ENCODE results near the gene PMFBP1.

The PMFBP1 gene, protein sequence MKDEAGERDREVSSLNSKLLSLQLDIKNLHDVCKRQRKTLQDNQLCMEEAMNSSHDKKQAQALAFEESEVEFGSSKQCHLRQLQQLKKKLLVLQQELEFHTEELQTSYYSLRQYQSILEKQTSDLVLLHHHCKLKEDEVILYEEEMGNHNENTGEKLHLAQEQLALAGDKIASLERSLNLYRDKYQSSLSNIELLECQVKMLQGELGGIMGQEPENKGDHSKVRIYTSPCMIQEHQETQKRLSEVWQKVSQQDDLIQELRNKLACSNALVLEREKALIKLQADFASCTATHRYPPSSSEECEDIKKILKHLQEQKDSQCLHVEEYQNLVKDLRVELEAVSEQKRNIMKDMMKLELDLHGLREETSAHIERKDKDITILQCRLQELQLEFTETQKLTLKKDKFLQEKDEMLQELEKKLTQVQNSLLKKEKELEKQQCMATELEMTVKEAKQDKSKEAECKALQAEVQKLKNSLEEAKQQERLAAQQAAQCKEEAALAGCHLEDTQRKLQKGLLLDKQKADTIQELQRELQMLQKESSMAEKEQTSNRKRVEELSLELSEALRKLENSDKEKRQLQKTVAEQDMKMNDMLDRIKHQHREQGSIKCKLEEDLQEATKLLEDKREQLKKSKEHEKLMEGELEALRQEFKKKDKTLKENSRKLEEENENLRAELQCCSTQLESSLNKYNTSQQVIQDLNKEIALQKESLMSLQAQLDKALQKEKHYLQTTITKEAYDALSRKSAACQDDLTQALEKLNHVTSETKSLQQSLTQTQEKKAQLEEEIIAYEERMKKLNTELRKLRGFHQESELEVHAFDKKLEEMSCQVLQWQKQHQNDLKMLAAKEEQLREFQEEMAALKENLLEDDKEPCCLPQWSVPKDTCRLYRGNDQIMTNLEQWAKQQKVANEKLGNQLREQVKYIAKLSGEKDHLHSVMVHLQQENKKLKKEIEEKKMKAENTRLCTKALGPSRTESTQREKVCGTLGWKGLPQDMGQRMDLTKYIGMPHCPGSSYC

DNA sequence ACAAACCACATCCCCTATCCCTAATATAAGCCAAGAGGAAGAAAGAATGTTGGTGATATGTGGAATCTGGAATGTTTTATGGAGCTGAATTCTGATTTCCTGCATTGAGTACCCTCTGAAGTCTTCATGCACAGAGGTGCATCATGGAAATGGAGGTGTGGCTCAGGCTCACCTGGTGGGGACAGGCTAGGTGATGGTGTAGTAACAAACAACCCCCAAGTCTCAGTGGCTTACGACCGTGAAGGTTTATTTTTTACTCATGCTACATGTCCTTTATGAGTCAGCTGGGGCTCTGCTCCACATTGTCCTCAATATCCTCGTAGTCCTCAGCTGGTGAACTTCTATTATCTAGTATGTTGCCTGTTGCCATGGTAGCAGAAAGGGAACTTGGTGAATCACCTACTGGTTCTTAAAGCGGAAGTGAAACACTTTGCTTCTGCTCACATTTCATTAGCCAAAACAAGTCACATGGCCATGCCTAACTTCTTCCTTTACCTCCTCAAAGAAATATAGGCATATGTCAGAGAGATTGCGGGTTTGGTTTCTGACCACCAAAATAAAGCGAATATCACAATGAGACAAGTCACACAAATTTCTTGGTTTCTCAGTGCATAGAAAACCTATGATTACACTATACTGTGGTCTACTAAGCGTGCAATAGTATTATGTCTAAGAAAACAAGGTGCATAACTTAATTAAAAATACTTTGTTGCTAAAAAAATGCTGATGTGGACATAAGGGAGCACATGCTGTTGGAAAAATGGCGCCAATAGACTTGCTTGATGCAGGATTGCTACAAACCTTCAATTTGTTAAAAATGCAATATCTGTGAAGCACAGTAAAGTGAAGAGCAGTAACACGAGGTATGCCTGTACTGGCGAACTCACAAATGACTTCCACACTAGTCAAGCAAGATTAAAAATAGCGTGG, at the start of gene PMFBP1:
PMFBP1 (minus strand) TSS at position 51 of the 930 bp plus-strand sequence. CDS start 947 bp downstream, outside the sequence.
- Histone ChIP-seq H3K4me1 (ENCODE audit: control insufficient read depth, insufficient read depth, low read length) (no peaks in the 10 kb centered on the region), H3K27me3 (ENCODE audit: control insufficient read depth, insufficient read depth, low read length) (no peaks in the 10 kb centered on the region), H3K27ac (ENCODE audit: low read depth, low read length) (no peak within 1 kb of the TSS), H3K4me3 (ENCODE audit: low read length) (no peak within 1 kb of the TSS), H3K9ac (ENCODE audit: low read length) (no peak within 1 kb of the TSS), H3K36me3 (ENCODE audit: control insufficient read depth, insufficient read depth, low read length) (no peaks in the 10 kb centered on the region)

DNA sequence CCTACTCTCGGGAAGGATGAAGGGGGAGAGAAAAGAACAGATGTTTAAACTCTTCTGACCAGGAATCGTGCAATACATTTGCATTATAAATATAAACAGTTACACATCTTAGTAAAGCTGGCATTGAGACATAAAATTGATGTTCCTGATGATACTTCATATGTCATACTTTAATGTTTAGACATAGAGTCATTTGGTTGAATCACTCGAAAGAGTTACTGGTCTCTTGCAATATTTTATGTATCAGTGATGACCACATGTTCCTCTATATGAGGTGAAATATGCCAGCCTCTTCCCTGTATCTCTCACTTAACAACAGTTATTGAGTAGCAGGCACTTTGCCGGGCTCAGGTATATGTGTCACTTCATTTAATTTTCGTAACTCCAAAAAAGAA, 49.7 kb upstream of the PMFBP1 start:
- no peak overlapping the region for H3K27ac ChIP-seq (ENCODE audit: low read depth, low read length)
- H3K36me3 ChIP-seq (ENCODE audit: control insufficient read depth, insufficient read depth, low read length), result no peaks in the 10 kb centered on the region
- no peak overlapping the region for H3K4me3 ChIP-seq (ENCODE audit: low read length)
- no peaks in the 10 kb centered on the region for H3K4me1 ChIP-seq (ENCODE audit: control insufficient read depth, insufficient read depth, low read length)
- no peaks in the 10 kb centered on the region for H3K27me3 ChIP-seq (ENCODE audit: control insufficient read depth, insufficient read depth, low read length)
- no peak overlapping the region for H3K9ac ChIP-seq (ENCODE audit: low read length)

DNA sequence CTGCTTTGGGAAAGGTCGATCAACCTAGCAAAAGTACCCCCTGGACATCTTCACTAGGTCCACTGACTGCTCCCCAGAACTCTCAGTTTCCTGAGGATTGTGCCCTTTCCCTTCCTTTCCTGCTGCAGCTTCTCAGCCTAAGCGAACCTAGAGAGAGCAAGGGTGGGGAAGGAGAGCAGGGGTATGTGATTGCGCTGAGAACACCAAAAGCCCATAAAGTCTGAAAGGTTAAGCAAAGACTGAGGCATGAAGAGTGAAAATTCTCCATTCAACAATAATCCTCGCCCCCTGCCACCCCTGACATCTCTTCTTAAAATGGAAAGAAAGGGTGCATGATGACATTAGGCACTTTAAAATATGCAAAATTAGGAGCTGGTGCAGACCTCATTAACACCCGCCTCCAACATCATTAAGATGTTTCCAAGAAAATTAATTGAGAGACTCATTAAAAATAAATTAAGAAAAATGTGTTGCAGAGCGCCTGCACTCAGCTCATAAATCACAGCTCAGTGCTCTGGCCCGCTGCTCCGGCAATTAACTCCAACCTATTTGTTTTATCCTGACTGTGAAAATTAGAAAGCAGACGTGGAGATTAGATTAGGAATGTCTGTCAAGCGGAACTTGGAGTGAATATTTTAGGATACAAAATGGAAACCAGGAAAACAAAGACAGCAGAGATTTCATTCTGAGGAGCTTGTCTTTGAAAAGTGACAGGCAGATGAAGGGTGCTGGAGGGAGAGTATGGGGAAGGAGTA, 49.1 kb upstream of the PMFBP1 start:
- H3K27me3 ChIP-seq (ENCODE audit: control insufficient read depth, insufficient read depth, low read length), result no peaks in the 10 kb centered on the region
- H3K4me1 ChIP-seq (ENCODE audit: control insufficient read depth, insufficient read depth, low read length), result no peaks in the 10 kb centered on the region
- no peak overlapping the region for H3K4me3 ChIP-seq (ENCODE audit: low read length)
- H3K27ac ChIP-seq (ENCODE audit: low read depth, low read length), result no peak overlapping the region
- H3K36me3 ChIP-seq (ENCODE audit: control insufficient read depth, insufficient read depth, low read length), result no peaks in the 10 kb centered on the region
- no peak overlapping the region for H3K9ac ChIP-seq (ENCODE audit: low read length)

DNA sequence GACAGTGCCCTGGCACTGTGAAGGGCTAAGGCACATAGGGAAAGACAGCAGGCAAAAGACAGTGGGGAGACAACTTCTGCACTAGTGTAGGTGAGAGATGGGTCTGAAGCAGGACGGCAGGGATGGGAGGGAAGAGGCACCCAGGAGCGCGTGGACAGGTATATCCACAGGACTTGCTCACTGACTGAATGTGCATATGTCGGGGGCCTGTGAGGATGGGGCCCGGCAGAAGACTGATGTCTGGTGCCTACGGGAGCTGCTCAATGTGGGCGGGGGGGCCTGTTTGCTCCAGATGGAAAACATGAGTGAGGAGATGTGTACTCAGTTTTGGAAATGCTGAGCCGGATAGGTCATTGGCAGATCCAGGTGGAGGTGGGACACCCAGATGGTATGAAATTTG, 47.3 kb upstream of the PMFBP1 start:
- Histone ChIP-seq H3K9ac (ENCODE audit: low read length) (no peak overlapping the region), H3K27me3 (ENCODE audit: control insufficient read depth, insufficient read depth, low read length) (no peaks in the 10 kb centered on the region), H3K36me3 (ENCODE audit: control insufficient read depth, insufficient read depth, low read length) (no peaks in the 10 kb centered on the region), H3K4me3 (ENCODE audit: low read length) (no peak overlapping the region), H3K4me1 (ENCODE audit: control insufficient read depth, insufficient read depth, low read length) (no peaks in the 10 kb centered on the region), H3K27ac (ENCODE audit: low read depth, low read length) (no peak overlapping the region)

DNA sequence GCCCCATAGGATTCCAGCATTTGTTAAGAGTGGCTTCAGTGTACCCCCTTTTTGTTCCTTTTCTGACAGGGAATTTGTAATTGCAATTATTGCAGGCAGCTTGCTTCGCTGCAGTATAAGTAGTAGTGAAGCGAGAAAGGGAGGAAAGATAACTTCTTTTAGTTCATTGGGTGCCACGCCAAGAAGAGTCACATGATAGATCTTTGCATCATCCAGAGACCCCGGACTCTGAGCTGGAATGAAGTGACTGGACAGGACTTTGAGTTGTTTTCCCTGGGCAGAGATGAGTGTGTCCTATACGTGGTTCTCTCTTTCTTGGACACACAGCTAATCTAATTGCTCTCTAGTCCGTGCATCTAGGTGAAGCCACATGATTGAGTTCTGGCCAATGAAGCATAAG, 44.8 kb upstream of the PMFBP1 start:
- no peak overlapping the region for H3K4me3 ChIP-seq (ENCODE audit: low read length)
- no peak overlapping the region for H3K9ac ChIP-seq (ENCODE audit: low read length)
- H3K27me3 ChIP-seq (ENCODE audit: control insufficient read depth, insufficient read depth, low read length), result no peaks in the 10 kb centered on the region
- no peaks in the 10 kb centered on the region for H3K4me1 ChIP-seq (ENCODE audit: control insufficient read depth, insufficient read depth, low read length)
- H3K27ac ChIP-seq (ENCODE audit: low read depth, low read length), result no peak overlapping the region
- H3K36me3 ChIP-seq (ENCODE audit: control insufficient read depth, insufficient read depth, low read length), result no peaks in the 10 kb centered on the region

DNA sequence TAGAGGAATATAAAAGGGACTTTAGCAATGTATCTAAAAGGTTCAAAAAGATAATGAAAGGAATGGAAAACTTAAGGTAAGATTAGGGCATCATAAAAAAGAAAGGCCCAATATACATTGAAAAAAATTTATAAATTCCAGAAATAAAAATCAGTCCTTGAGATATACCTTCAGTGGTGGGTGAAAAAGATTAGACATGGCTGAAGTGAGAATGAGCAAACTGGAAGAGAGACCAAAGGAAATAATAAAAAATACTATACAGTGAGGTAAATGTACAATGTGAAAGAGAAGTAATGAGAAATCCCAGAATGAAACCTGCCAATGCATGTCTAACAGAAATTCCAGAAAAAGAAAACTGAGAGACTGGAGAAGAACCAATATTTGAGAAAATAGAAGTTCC, 42.9 kb upstream of the PMFBP1 start:
- Histone ChIP-seq H3K36me3 (ENCODE audit: control insufficient read depth, insufficient read depth, low read length) (no peaks in the 10 kb centered on the region), H3K27me3 (ENCODE audit: control insufficient read depth, insufficient read depth, low read length) (no peaks in the 10 kb centered on the region), H3K4me1 (ENCODE audit: control insufficient read depth, insufficient read depth, low read length) (no peaks in the 10 kb centered on the region), H3K4me3 (ENCODE audit: low read length) (no peak overlapping the region), H3K9ac (ENCODE audit: low read length) (no peak overlapping the region), H3K27ac (ENCODE audit: low read depth, low read length) (no peak overlapping the region)

DNA sequence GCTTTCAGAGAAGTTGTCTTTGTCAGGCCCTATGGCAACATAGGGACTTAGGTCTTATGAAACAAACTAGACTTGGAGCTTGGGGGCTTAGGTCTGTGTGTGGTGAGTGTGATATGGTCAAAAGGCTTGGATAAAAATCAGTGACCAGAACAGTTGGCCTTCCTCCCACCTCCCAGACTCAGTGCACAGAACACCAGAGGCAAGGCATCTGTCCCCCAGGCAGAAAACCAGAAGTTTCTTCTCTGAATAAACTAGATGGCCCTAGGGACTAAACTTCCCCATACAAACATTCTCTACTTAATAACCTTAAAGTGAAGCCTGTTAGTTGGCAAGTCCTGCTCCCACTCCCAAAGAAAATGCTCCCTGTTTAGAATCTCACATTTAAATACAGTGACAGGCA, 39.2 kb upstream of the PMFBP1 start:
- no peak overlapping the region for H3K27ac ChIP-seq (ENCODE audit: low read depth, low read length)
- H3K4me1 ChIP-seq (ENCODE audit: control insufficient read depth, insufficient read depth, low read length), result no peaks in the 10 kb centered on the region
- H3K4me3 ChIP-seq (ENCODE audit: low read length), result no peak overlapping the region
- H3K36me3 ChIP-seq (ENCODE audit: control insufficient read depth, insufficient read depth, low read length), result no peaks in the 10 kb centered on the region
- no peak overlapping the region for H3K9ac ChIP-seq (ENCODE audit: low read length)
- H3K27me3 ChIP-seq (ENCODE audit: control insufficient read depth, insufficient read depth, low read length), result no peaks in the 10 kb centered on the region

DNA sequence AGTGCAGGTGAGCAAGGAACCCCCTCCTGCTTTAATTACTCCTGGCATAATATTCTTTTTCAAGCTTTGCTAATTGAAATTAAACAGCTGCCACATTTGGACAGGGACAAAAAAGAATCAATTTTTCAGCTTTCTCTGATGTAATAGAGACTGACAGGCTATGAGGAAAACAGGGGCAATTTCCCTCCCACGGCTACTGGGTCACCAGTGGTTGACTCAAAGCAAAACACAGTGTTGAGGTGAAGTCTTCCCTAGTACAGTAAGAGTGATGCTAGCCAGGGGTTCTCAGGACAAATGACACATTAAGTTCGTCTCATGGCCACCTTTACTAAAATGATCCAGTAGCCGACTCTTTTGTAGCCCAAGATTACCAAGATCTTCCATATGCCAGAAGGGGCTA, 38.6 kb upstream of the PMFBP1 start:
- Histone ChIP-seq H3K4me3 (ENCODE audit: low read length) (no peak overlapping the region), H3K36me3 (ENCODE audit: control insufficient read depth, insufficient read depth, low read length) (no peaks in the 10 kb centered on the region), H3K27ac (ENCODE audit: low read depth, low read length) (no peak overlapping the region), H3K9ac (ENCODE audit: low read length) (no peak overlapping the region), H3K4me1 (ENCODE audit: control insufficient read depth, insufficient read depth, low read length) (no peaks in the 10 kb centered on the region), H3K27me3 (ENCODE audit: control insufficient read depth, insufficient read depth, low read length) (no peaks in the 10 kb centered on the region)

DNA sequence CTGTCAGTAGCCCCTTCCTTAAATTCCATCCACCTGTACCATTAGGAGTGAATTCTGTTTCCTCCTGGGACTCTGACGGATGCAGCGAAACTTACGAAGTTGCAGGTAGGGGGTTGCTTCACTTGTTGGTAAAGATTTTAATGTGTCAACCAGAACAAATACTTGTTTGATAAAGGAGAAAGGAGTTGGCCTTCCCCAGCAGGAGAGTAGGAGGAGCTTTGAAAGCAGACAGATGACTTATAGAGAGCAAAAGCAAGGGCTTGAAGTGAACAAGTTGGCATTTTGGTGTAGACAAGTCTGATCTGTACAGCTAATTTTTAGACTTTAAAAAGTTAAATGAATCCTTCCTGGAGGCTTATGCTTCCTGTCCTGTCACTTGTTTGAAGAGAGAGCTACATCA, 38.1 kb upstream of the PMFBP1 start:
- no peaks in the 10 kb centered on the region for H3K27me3 ChIP-seq (ENCODE audit: control insufficient read depth, insufficient read depth, low read length)
- no peaks in the 10 kb centered on the region for H3K4me1 ChIP-seq (ENCODE audit: control insufficient read depth, insufficient read depth, low read length)
- no peak overlapping the region for H3K4me3 ChIP-seq (ENCODE audit: low read length)
- no peak overlapping the region for H3K9ac ChIP-seq (ENCODE audit: low read length)
- H3K27ac ChIP-seq (ENCODE audit: low read depth, low read length), result no peak overlapping the region
- no peaks in the 10 kb centered on the region for H3K36me3 ChIP-seq (ENCODE audit: control insufficient read depth, insufficient read depth, low read length)

DNA sequence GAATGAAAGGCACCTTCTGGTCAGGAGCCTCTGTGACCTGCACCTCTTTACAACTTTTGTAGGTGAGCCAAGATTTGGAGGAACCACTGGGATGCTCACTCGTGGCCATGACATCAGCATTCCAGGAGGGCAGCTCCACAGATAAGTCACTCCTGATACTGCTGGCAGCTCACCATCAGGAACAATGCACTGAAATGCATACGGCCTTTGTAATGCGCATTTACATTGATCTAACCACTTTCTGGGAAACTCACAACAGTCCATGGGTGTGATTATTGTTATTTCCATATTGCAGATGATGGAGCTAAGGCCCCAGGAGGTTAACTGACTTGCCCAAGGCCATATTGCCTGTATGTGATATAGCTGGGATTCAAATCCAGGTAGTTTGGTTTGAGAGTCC, 34.3 kb upstream of the PMFBP1 start:
- Histone ChIP-seq H3K36me3 (ENCODE audit: control insufficient read depth, insufficient read depth, low read length) (no peaks in the 10 kb centered on the region), H3K27me3 (ENCODE audit: control insufficient read depth, insufficient read depth, low read length) (no peaks in the 10 kb centered on the region), H3K4me1 (ENCODE audit: control insufficient read depth, insufficient read depth, low read length) (no peaks in the 10 kb centered on the region), H3K27ac (ENCODE audit: low read depth, low read length) (no peak overlapping the region), H3K9ac (ENCODE audit: low read length) (no peak overlapping the region), H3K4me3 (ENCODE audit: low read length) (no peak overlapping the region)

DNA sequence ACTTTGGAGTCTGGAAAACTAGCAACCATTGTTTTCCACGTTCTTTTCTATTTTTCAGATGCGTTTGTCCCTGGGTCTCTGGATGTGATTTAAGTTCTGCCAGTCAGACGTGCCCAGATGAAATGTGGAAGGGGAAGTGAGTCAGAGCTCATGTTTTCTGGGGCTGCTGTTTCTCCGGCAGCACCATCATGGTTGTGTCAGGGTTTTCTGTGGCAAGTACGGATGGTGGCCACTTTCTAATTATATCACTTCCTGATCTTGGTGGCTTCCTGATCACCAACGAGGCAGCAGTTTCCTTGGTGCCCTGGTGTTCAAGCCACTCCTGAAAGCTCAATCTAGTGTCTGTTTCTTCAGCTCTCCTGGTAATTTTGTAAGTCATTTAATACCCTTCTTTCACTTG, 31.4 kb upstream of the PMFBP1 start:
- no peak overlapping the region for H3K9ac ChIP-seq (ENCODE audit: low read length)
- no peaks in the 10 kb centered on the region for H3K4me1 ChIP-seq (ENCODE audit: control insufficient read depth, insufficient read depth, low read length)
- H3K36me3 ChIP-seq (ENCODE audit: control insufficient read depth, insufficient read depth, low read length), result no peaks in the 10 kb centered on the region
- peak overlapping the region; percentile 63 for H3K27ac ChIP-seq (ENCODE audit: low read depth, low read length)
- H3K4me3 ChIP-seq (ENCODE audit: low read length), result no peak overlapping the region
- no peaks in the 10 kb centered on the region for H3K27me3 ChIP-seq (ENCODE audit: control insufficient read depth, insufficient read depth, low read length)

All from rectal smooth muscle tissue (tissue), 1 donor.